IPS-18a (cell line): ENCODE measurements around the gene MAP7.
"Not testable (repeated sequence)": the region's sequence is repeated elsewhere in the genome, so short reads cannot be mapped to it uniquely, and the experiment has no call there.

ENCODE experiments used
- H3K27ac ChIP-seq: one replicate; pipeline ENCODE4 v1.5.1; 2013; ENCODE audit warnings: low read length
- H3K27me3 ChIP-seq: one replicate; pipeline ENCODE4 v1.6.1; 2013; ENCODE audit warnings: mild to moderate bottlenecking, low read length; ENCODE audit not compliant: control insufficient read depth, insufficient read depth
- H3K36me3 ChIP-seq: one replicate; pipeline ENCODE4 v1.6.1; 2013; ENCODE audit warnings: low read depth, low read length; ENCODE audit not compliant: control insufficient read depth
- H3K4me1 ChIP-seq: one replicate; pipeline ENCODE4 v1.6.1; 2013; ENCODE audit warnings: low read depth, low read length; ENCODE audit not compliant: control insufficient read depth
- H3K4me3 ChIP-seq: one replicate; pipeline ENCODE4 v1.5.1; 2013; ENCODE audit warnings: low read length
- H3K9ac ChIP-seq: one replicate; pipeline ENCODE4 v1.6.1; 2013; ENCODE audit warnings: mild to moderate bottlenecking, low read length, moderate library complexity
- H3K9me3 ChIP-seq: one replicate; pipeline ENCODE4 v1.6.1; 2013; ENCODE audit warnings: low read depth, low read length; ENCODE audit not compliant: control insufficient read depth

Gene MAP7

DNA sequence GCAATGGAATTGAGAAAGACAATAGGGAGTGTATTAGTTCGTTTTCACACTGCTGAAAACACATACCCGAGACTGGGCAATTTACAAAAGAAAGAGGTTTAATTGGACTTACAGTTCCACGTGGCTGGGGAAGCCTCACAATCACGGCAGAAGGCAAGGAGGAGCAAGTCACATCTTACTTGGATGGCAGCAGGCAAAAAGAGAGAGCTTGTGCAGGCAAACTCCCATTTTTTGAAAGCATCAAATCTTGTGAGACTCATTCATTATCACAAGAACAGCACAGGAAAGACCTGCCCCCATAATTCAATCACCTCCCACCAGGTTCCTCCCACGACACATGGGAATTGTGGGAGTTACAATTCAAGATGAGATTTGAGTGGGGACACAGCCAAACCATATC, 34.1 kb upstream of the MAP7 start:
- H3K36me3 ChIP-seq, H3K9ac ChIP-seq, H3K4me1 ChIP-seq, H3K27ac ChIP-seq, H3K27me3 ChIP-seq, H3K9me3 ChIP-seq, H3K4me3 ChIP-seq: not testable (repeated sequence)

GRCh38 chr6:136582711-136583471, 32.7 kb upstream of the MAP7 start:
- no peak overlapping the region for H3K4me3 ChIP-seq
- no peaks in the 10 kb centered on the region for H3K4me1 ChIP-seq
- H3K36me3 ChIP-seq = no peaks in the 10 kb centered on the region
- no peak overlapping the region for H3K27ac ChIP-seq
- H3K9ac ChIP-seq = no peak overlapping the region
- no peaks in the 10 kb centered on the region for H3K27me3 ChIP-seq
- no peaks in the 10 kb centered on the region for H3K9me3 ChIP-seq

- Histone ChIP-seq H3K9ac (no peak overlapping the region), H3K27ac (no peak overlapping the region), H3K36me3 (no peaks in the 10 kb centered on the region), H3K4me3 (no peak overlapping the region), H3K27me3 (no peaks in the 10 kb centered on the region), H3K9me3 (no peaks in the 10 kb centered on the region), H3K4me1 (no peaks in the 10 kb centered on the region)
Observed at GRCh38 chr6:136579800-136580199, 29.6 kb upstream of the MAP7 start.

DNA sequence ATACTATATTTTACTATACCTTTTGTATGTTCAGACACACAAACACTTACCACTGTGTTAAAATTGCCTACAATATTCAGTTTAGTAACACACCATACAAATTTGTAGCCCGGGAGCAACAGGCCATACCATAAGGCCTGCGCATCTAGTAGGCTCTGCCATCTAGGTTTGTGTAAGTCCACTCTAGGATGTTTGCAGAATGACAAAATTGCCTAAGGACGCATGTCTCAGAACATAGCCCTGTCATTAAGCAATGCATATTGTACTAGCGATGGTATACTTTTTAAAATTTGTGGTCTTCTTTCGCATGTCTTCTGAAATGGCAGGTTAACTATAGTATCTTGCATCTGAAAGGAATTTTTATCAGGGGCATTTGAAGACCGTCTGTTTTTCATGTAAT, 26.6 kb upstream of the MAP7 start:
- no peaks in the 10 kb centered on the region for H3K4me1 ChIP-seq
- no peak overlapping the region for H3K27ac ChIP-seq
- H3K9me3 ChIP-seq = peaks cover 1% of the 10 kb centered on the region
- no peak overlapping the region for H3K4me3 ChIP-seq
- no peaks in the 10 kb centered on the region for H3K27me3 ChIP-seq
- H3K9ac ChIP-seq = no peak overlapping the region
- no peaks in the 10 kb centered on the region for H3K36me3 ChIP-seq

DNA sequence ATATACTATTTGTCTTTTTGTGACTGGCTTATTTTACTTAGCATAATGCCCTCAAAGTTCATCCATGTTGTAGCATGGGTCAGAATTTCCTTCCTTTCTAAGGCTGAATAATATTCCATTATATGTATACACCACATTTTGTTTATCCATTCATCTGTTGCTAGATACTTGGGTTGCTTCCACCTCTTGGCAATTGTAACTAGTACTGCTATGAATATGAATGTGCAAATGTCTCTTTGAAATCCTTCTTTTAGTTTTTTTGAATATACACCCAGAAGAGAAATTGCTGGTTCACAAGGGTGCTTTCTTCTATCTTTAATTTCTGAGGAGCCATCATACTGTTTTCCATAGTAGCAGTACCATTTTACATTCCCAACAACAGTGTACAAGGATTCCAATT, 21.3 kb upstream of the MAP7 start:
- H3K9ac ChIP-seq = no peak overlapping the region
- no peak overlapping the region for H3K27ac ChIP-seq
- H3K4me3 ChIP-seq = no peak overlapping the region
- H3K27me3 ChIP-seq = no peaks in the 10 kb centered on the region
- no peaks in the 10 kb centered on the region for H3K36me3 ChIP-seq
- no peaks in the 10 kb centered on the region for H3K4me1 ChIP-seq
- peaks cover 17% of the 10 kb centered on the region for H3K9me3 ChIP-seq

DNA sequence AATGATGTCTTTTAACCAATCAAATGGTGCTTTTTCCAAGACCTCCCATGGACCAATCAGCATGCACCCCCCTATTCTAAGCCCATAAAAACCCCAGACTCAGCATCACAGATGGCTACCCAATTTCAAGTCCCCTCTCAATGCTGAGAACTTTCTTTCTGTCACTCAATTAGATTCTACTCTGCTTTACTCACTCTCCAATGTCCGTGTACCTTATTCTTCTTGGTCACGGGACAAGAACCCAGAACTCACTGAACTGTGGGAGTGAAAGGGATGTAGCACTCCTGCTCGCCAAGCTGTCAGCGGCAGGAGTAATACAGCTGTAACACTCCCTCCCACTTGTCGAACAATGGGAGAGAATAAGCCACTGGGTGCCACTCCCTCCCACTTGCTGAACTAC, 20.8 kb upstream of the MAP7 start:
- no peaks in the 10 kb centered on the region for H3K36me3 ChIP-seq
- no peak overlapping the region for H3K9ac ChIP-seq
- no peaks in the 10 kb centered on the region for H3K27me3 ChIP-seq
- no peak overlapping the region for H3K4me3 ChIP-seq
- H3K27ac ChIP-seq = no peak overlapping the region
- H3K4me1 ChIP-seq = no peaks in the 10 kb centered on the region
- peaks cover 17% of the 10 kb centered on the region for H3K9me3 ChIP-seq

DNA sequence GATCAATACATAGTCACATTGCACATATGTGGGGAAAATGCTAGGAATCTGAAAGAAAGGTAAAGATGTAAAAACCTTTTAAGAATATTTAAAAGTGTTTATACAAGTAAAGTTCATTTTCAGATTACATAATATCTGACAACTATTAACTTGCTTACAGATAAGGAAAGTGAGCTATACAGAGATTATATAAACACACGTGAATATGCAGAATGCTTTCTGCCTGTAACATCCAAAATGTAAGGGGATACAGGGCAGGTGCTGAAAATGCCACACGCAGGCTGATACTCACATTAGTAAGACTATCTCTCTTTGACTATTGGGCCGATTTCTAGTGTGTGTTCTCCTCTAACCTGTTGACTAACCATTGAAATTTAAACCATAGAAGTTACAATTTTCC, 17.9 kb upstream of the MAP7 start:
- Histone ChIP-seq H3K4me3 (no peak overlapping the region), H3K4me1 (no peaks in the 10 kb centered on the region), H3K9ac (no peak overlapping the region), H3K36me3 (no peaks in the 10 kb centered on the region), H3K27ac (no peak overlapping the region), H3K9me3 (peaks cover 17% of the 10 kb centered on the region), H3K27me3 (no peaks in the 10 kb centered on the region)

- peaks cover 17% of the 10 kb centered on the region for H3K9me3 ChIP-seq
- no peak overlapping the region for H3K4me3 ChIP-seq
- no peak overlapping the region for H3K9ac ChIP-seq
- no peaks in the 10 kb centered on the region for H3K36me3 ChIP-seq
- no peaks in the 10 kb centered on the region for H3K4me1 ChIP-seq
- H3K27ac ChIP-seq = no peak overlapping the region
- H3K27me3 ChIP-seq = no peaks in the 10 kb centered on the region
Observed at GRCh38 chr6:136567688-136568087, 17.5 kb upstream of the MAP7 start.

- Histone ChIP-seq H3K4me1 (no peaks in the 10 kb centered on the region), H3K27me3 (no peaks in the 10 kb centered on the region), H3K9ac (no peak overlapping the region), H3K36me3 (no peaks in the 10 kb centered on the region), H3K4me3 (no peak overlapping the region), H3K9me3 (peaks cover 16% of the 10 kb centered on the region), H3K27ac (no peak overlapping the region)
Observed at GRCh38 chr6:136566851-136567250, 16.6 kb upstream of the MAP7 start.

- Histone ChIP-seq H3K4me3 (no peak overlapping the region), H3K27me3 (no peaks in the 10 kb centered on the region), H3K9ac (no peak overlapping the region), H3K9me3 (peaks cover 8% of the 10 kb centered on the region), H3K4me1 (no peaks in the 10 kb centered on the region), H3K27ac (no peak overlapping the region), H3K36me3 (no peaks in the 10 kb centered on the region)
Observed at GRCh38 chr6:136566007-136566487, 15.8 kb upstream of the MAP7 start.

DNA sequence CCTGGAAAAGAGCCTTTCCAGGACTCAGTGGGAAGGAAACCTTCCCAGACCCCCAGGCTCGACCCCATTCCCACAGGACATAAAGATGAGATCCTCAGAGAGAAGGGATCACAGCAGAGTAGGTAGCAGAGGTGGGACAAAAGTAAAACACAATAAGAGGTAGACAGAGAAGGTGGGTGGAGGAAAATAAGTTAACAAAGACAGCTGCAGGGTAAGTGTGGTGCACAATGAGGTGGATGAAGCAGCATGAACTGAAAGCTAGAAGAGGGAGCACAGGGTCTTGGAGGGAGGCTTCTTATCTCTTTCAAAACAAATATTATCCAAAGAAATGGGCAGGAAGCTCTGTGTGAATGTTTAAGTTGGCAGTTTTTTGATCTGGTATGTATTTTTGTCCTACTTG, 14.0 kb upstream of the MAP7 start:
- Histone ChIP-seq H3K27me3 (no peaks in the 10 kb centered on the region), H3K27ac (no peak overlapping the region), H3K9me3 (no peaks in the 10 kb centered on the region), H3K4me3 (no peak overlapping the region), H3K36me3 (no peaks in the 10 kb centered on the region), H3K9ac (no peak overlapping the region), H3K4me1 (no peaks in the 10 kb centered on the region)

DNA sequence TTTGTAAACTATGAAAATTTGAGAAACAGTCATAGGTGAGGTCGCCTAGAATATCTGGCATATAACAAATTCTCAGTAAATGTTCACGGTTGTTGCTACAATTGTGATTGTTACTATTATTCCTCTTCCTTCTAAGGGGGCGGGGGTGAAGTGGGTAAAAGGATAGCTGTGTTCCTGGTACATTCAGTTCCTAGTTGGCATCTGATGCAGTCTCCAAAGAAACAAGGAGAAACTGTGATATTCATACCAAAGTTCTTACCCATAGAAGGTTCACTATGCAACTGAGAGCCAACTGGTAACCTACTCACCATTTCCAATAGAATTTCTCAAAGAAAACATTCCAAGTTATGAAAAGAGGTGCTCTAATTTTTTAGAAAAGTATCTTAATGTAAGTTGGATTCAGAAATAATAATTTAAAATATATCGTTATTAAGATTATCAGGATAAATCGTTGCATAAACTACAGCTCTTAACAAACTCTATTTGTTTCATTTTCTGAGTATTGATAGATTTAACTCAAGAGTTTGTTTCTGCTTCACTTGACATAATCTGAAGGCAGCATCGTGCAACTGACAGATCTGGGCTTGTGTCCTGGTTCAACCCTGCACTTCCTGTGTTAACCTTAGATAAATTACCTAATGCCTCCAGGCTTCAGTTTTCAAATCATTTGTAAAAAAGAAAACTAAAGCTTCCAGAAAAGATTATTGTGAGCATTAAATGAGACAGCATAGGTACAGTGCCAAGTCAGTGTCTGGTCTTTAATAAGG, 13.3 kb upstream of the MAP7 start:
- H3K9me3 ChIP-seq = no peaks in the 10 kb centered on the region
- no peaks in the 10 kb centered on the region for H3K27me3 ChIP-seq
- H3K36me3 ChIP-seq = no peaks in the 10 kb centered on the region
- H3K4me3 ChIP-seq = no peak overlapping the region
- no peak overlapping the region for H3K27ac ChIP-seq
- H3K4me1 ChIP-seq = no peaks in the 10 kb centered on the region
- no peak overlapping the region for H3K9ac ChIP-seq
